Caki2 (cell line): ENCODE results near the gene HAS3. TPM values are rescaled to one million over a fixed set of nuclear protein-coding genes. Genes with fewer than 3 reads are reported as not detected.
"Not testable (repeated sequence)": the region's sequence is repeated elsewhere in the genome, so short reads cannot be mapped to it uniquely, and the experiment has no call there.

ENCODE experiments used
- DNase-seq: peaks from one replicate; pipeline ENCODE4 v3.0.0-alpha.2; 2015; ENCODE audit warnings: low read depth
- in situ Hi-C: cut with HindIII; loops from 2 replicates; pipeline ENCODE4 v1.10.0; 2016; ENCODE audit warnings: low sequenced_read_pairs, low pct_unique_long_range_greater_than_20kb, mixed read lengths
- total RNA-seq: library from RNA; depleted of rRNA; stranded (reverse); fragments of >200 nt; shearing (Covaris generic); gene quantifications from 2 replicates; pipeline ENCODE4 v1.2.3, GENCODE V29; 2014; ENCODE audit warnings: low replicate concordance

HAS3 gene
- total RNA-seq, 1 experiment from 2014 or later, result 35.9 TPM

GRCh38 chr16:69131167-69131838 lies 25.9 kb downstream of the HAS3 start:
- in situ Hi-C loops, result no loop called here
- peak; percentile 8 for DNase-seq

GRCh38 chr16:69131839-69132423 lies 26.5 kb downstream of the HAS3 start:
- peak; percentile 71 for DNase-seq
- in situ Hi-C loops, result no loop called here

- peak; percentile 64 for DNase-seq
- in situ Hi-C loops, result no loop called here
These were observed 27.2 kb downstream of the HAS3 start, which contains the start of the genes CHTF8 and UTP4 for GRCh38 chr16:69132424-69133252. TSS of gene CHTF8 (minus strand) at chr16:69132588. CDS start at chr16:69121458, 11,130 bp downstream. TSS of gene UTP4 (plus strand) at chr16:69132649. CDS start at chr16:69133460, 811 bp downstream.

- in situ Hi-C loops, result no loop called here
- no peak for DNase-seq
These were observed 28.0 kb downstream of the HAS3 start for GRCh38 chr16:69133373-69133954.

GRCh38 chr16:69138608-69139007 lies 33.2 kb downstream of the HAS3 start:
- no peak for DNase-seq
- in situ Hi-C loops, result no loop called here

GRCh38 chr16:69139464-69139863 lies 34.0 kb downstream of the HAS3 start:
- DNase-seq, result not testable (repeated sequence)

GRCh38 chr16:69141014-69141413 lies 35.6 kb downstream of the HAS3 start:
- in situ Hi-C loops, result no loop called here
- DNase-seq, result no peak

More at GRCh38 chr16:69139464-69139863, 34.0 kb downstream of the HAS3 start:
- in situ Hi-C loops, result not testable (repeated sequence)

- no peak for DNase-seq
- in situ Hi-C loops, result no loop called here
These were observed 36.5 kb downstream of the HAS3 start for GRCh38 chr16:69141936-69142335.

GRCh38 chr16:69143116-69143515 lies 37.7 kb downstream of the HAS3 start:
- no peak for DNase-seq
- in situ Hi-C loops, result no loop called here

- DNase-seq, result no peak
- in situ Hi-C loops, result no loop called here
These were observed 40.2 kb downstream of the HAS3 start for GRCh38 chr16:69145658-69146057.

- in situ Hi-C loops, DNase-seq: not testable (repeated sequence)
These were observed 44.2 kb downstream of the HAS3 start for GRCh38 chr16:69149621-69150020.

GRCh38 chr16:69150146-69150865 lies 44.9 kb downstream of the HAS3 start:
- DNase-seq, result peak; percentile 44
- in situ Hi-C loops, result no loop called here

GRCh38 chr16:69157196-69157595 lies 51.7 kb downstream of the HAS3 start:
- DNase-seq, result no peak
- in situ Hi-C loops, result no loop called here

GRCh38 chr16:69160192-69160591 lies 54.7 kb downstream of the HAS3 start:
- in situ Hi-C loops, result no loop called here
- DNase-seq, result no peak

GRCh38 chr16:69165584-69165983 lies 60.1 kb downstream of the HAS3 start:
- in situ Hi-C loops, result no loop called here
- no peak for DNase-seq

- DNase-seq, result no peak
- in situ Hi-C loops, result no loop called here
These were observed 60.9 kb downstream of the HAS3 start for GRCh38 chr16:69166221-69166833.

GRCh38 chr16:69166946-69167930 lies 61.8 kb downstream of the HAS3 start:
- in situ Hi-C loops, result no loop called here
- DNase-seq, result no peak
